ENCODE results near the gene RGS7. TPM values are rescaled to one million over a fixed set of nuclear protein-coding genes. Genes with fewer than 3 reads are reported as not detected.

Gene RGS7
- total RNA-seq, 1 experiment from 2014 or later, result 1.0 TPM

GRCh38 chr1:241138248-241138647 lies 218.8 kb downstream of the RGS7 start:
- H3K27ac Mint-ChIP-seq (ENCODE audit: unreplicated experiment), result no peak overlapping the region
- no peaks in the 10 kb centered on the region for H3K27me3 Mint-ChIP-seq (ENCODE audit: unreplicated experiment)
- TF ChIP-seq CTCF (IDR thresholded peaks at IDR 0.05; ENCODE audit: unreplicated experiment), result no peak
- no peaks in the 10 kb centered on the region for H3K36me3 Mint-ChIP-seq (ENCODE audit: insufficient read depth, unreplicated experiment)
- DNase-seq, result no peak
- no peak overlapping the region for H3K4me3 Mint-ChIP-seq (ENCODE audit: low read depth, unreplicated experiment)
- peaks cover 10% of the 10 kb centered on the region for H3K4me1 Mint-ChIP-seq (ENCODE audit: low read depth, unreplicated experiment)
- intact Hi-C loops (cut with micrococcal nuclease; ENCODE audit: unreplicated experiment), result no loop called here
- H3K9me3 Mint-ChIP-seq (ENCODE audit: low read depth, unreplicated experiment), result peaks cover 4% of the 10 kb centered on the region
- CTCF ChIA-PET, result interaction anchor here (0.5 kb wide), 1 partner anchor 9 kb away, joined by 3 read pairs; no protein-coding TSS in a partner anchor
- BruUV-seq (replicated peaks), result no TSS peak

- no peak overlapping the region for H3K27ac Mint-ChIP-seq (ENCODE audit: unreplicated experiment)
- CTCF ChIA-PET, result interaction anchor here (0.5 kb wide), 1 partner anchor 70 kb away, joined by 3 read pairs; no protein-coding TSS in a partner anchor
- DNase-seq, result no peak
Measured at GRCh38 chr1:241136389-241136788, 220.6 kb downstream of the RGS7 start.

GRCh38 chr1:241131636-241132194 lies 225.3 kb downstream of the RGS7 start:
- DNase-seq, result no peak
- intact Hi-C loops (cut with micrococcal nuclease; ENCODE audit: unreplicated experiment), result no loop called here
- H3K36me3 Mint-ChIP-seq (ENCODE audit: insufficient read depth, unreplicated experiment), result no peaks in the 10 kb centered on the region
- H3K27me3 Mint-ChIP-seq (ENCODE audit: unreplicated experiment), result no peaks in the 10 kb centered on the region
- no peak for TF ChIP-seq CTCF (IDR thresholded peaks at IDR 0.05; ENCODE audit: unreplicated experiment)
- H3K4me3 Mint-ChIP-seq (ENCODE audit: low read depth, unreplicated experiment), result no peak overlapping the region
- no TSS peak for BruUV-seq (replicated peaks)
- no peaks in the 10 kb centered on the region for H3K9me3 Mint-ChIP-seq (ENCODE audit: low read depth, unreplicated experiment)
- CTCF ChIA-PET, result no interaction called here
- H3K27ac Mint-ChIP-seq (ENCODE audit: unreplicated experiment), result no peak overlapping the region
- no peaks in the 10 kb centered on the region for H3K4me1 Mint-ChIP-seq (ENCODE audit: low read depth, unreplicated experiment)

More at GRCh38 chr1:241136389-241136788, 220.6 kb downstream of the RGS7 start:
- no peak overlapping the region for H3K4me3 Mint-ChIP-seq (ENCODE audit: low read depth, unreplicated experiment)
- no peak for TF ChIP-seq CTCF (IDR thresholded peaks at IDR 0.05; ENCODE audit: unreplicated experiment)
- no peaks in the 10 kb centered on the region for H3K36me3 Mint-ChIP-seq (ENCODE audit: insufficient read depth, unreplicated experiment)
- intact Hi-C loops (cut with micrococcal nuclease; ENCODE audit: unreplicated experiment), result no loop called here
- peaks cover 10% of the 10 kb centered on the region for H3K4me1 Mint-ChIP-seq (ENCODE audit: low read depth, unreplicated experiment)
- H3K27me3 Mint-ChIP-seq (ENCODE audit: unreplicated experiment), result no peaks in the 10 kb centered on the region
- no peaks in the 10 kb centered on the region for H3K9me3 Mint-ChIP-seq (ENCODE audit: low read depth, unreplicated experiment)
- no TSS peak for BruUV-seq (replicated peaks)

- BruUV-seq (replicated peaks), result no TSS peak
- TF ChIP-seq CTCF (IDR thresholded peaks at IDR 0.05; ENCODE audit: unreplicated experiment), result no peak
- Mint-ChIP-seq H3K9me3 (ENCODE audit: low read depth, unreplicated experiment) (no peaks in the 10 kb centered on the region), H3K27ac (ENCODE audit: unreplicated experiment) (no peak overlapping the region), H3K36me3 (ENCODE audit: insufficient read depth, unreplicated experiment) (no peaks in the 10 kb centered on the region), H3K4me3 (ENCODE audit: low read depth, unreplicated experiment) (no peak overlapping the region), H3K27me3 (ENCODE audit: unreplicated experiment) (no peaks in the 10 kb centered on the region), H3K4me1 (ENCODE audit: low read depth, unreplicated experiment) (no peaks in the 10 kb centered on the region)
- CTCF ChIA-PET, result no interaction called here
- no peak for DNase-seq
- intact Hi-C loops (cut with micrococcal nuclease; ENCODE audit: unreplicated experiment), result no loop called here
Measured at GRCh38 chr1:241130881-241131280, 226.1 kb downstream of the RGS7 start.

Data from Calu3 (cell line).